HepG2 (cell line): ENCODE data around the gene CNKSR3. TPM values are rescaled to one million over a fixed set of nuclear protein-coding genes. Genes with fewer than 3 reads are reported as not detected.

Source experiments
- CREM ChIP-seq, 2 experiments: sonication (generic) in 1 of 2; formaldehyde crosslinking in 1 of 2; IDR thresholded peaks; 2 replicates each; pipeline versions ENCODE4 v1.4.0 to v1.6.1; 2016 to 2020; ENCODE audit warnings: antibody characterized with exemption in 1 of 2, mild to moderate bottlenecking in 1 of 2, missing genetic modification reagents in 1 of 2
- DNMT3B ChIP-seq: conservative IDR thresholded peaks from 2 replicates; pipeline ENCODE4 v1.6.1; 2016; ENCODE audit warnings: missing biosample characterization, control low read depth
- HDAC1 ChIP-seq: sonication (generic); formaldehyde crosslinking; IDR thresholded peaks from 2 replicates; pipeline ENCODE4 v1.5.1; 2020; ENCODE audit warnings: mild to moderate bottlenecking, missing genetic modification reagents
- HNF1A ChIP-seq, 2 experiments: sonication (generic) in 1 of 2; formaldehyde crosslinking in 1 of 2; IDR thresholded peaks; 2 replicates each; pipeline versions ENCODE4 v1.4.0 to v1.6.1; 2016 to 2020; ENCODE audit warnings: borderline replicate concordance in 1 of 2, low read depth in 1 of 2, mild to moderate bottlenecking in 1 of 2, missing genetic modification reagents in 1 of 2
- HNRNPUL1 ChIP-seq: fragments of 200-400 bp; formaldehyde crosslinking; IDR thresholded peaks from 2 replicates; pipeline ENCODE4 v1.6.1; 2017; ENCODE audit warnings: low read depth, mild to moderate bottlenecking, low read length, moderate library complexity
- KDM3A ChIP-seq: IDR thresholded peaks from 2 replicates; pipeline ENCODE4 v1.6.1; 2018; ENCODE audit warnings: low read depth, missing compliant biosample characterization
- KMT2B ChIP-seq: IDR thresholded peaks from 2 replicates; pipeline ENCODE4 v1.6.1; 2016; ENCODE audit warnings: missing genetic modification reagents, missing compliant biosample characterization
- LBX2 ChIP-seq: sonication (generic); formaldehyde crosslinking; IDR thresholded peaks from 2 replicates; pipeline ENCODE4 v1.5.0; 2020; ENCODE audit warnings: missing genetic modification reagents, mild to moderate bottlenecking, borderline replicate concordance
- PHF21A ChIP-seq: sonication (generic); formaldehyde crosslinking; IDR thresholded peaks from 2 replicates; pipeline ENCODE4 v1.5.0; 2020; ENCODE audit warnings: mild to moderate bottlenecking, missing genetic modification reagents
- POGK ChIP-seq: sonication (generic); formaldehyde crosslinking; conservative IDR thresholded peaks from 2 replicates; pipeline ENCODE4 v1.8.0; 2022; ENCODE audit warnings: mild to moderate bottlenecking, moderate library complexity, missing genetic modification reagents
- POLR2A ChIP-seq, 2 experiments: IDR thresholded peaks; 2 replicates each; pipeline ENCODE4 v1.6.1; 2011; ENCODE audit warnings: low read depth in 2 of 2, low read length in 2 of 2, mild to moderate bottlenecking in 1 of 2, moderate library complexity in 1 of 2; ENCODE audit not compliant: insufficient read depth in 1 of 2
- POLR2AphosphoS5 ChIP-seq: IDR thresholded peaks from 2 replicates; pipeline ENCODE4 v1.6.1; 2012; ENCODE audit warnings: low read depth, low read length
- RORA ChIP-seq: sonication (generic); formaldehyde crosslinking; IDR thresholded peaks from 2 replicates; pipeline ENCODE4 v1.5.0; 2020; ENCODE audit warnings: mild to moderate bottlenecking, missing genetic modification reagents, moderate library complexity
- SOX5 ChIP-seq: IDR thresholded peaks from 2 replicates; pipeline ENCODE4 v1.6.1; 2016; ENCODE audit warnings: borderline replicate concordance
- SRF ChIP-seq: IDR thresholded peaks from 2 replicates; pipeline ENCODE4 v1.6.1; 2011; ENCODE audit warnings: mild to moderate bottlenecking, low read depth, low read length, moderate library complexity
- STAG1 ChIP-seq: sonication (generic); formaldehyde crosslinking; IDR thresholded peaks from 2 replicates; pipeline ENCODE4 v1.4.0; 2020; ENCODE audit warnings: missing genetic modification reagents
- TBX2 ChIP-seq: sonication (generic); formaldehyde crosslinking; IDR thresholded peaks from 2 replicates; pipeline ENCODE4 v1.5.0; 2020; ENCODE audit warnings: missing genetic modification reagents, mild to moderate bottlenecking, borderline replicate concordance
- ZNF256 ChIP-seq: sonication (generic); formaldehyde crosslinking; conservative IDR thresholded peaks from 2 replicates; pipeline ENCODE4 v1.4.0; 2020; ENCODE audit warnings: missing genetic modification reagents
- ZNF264 ChIP-seq: sonication (generic); formaldehyde crosslinking; IDR thresholded peaks from 2 replicates; pipeline ENCODE4 v1.4.0; 2020; ENCODE audit warnings: missing genetic modification reagents
- ZNF30 ChIP-seq: sonication (generic); formaldehyde crosslinking; IDR thresholded peaks from 2 replicates; pipeline ENCODE4 v1.5.0; 2020; ENCODE audit warnings: mild to moderate bottlenecking, missing genetic modification reagents
- polyA plus RNA-seq, 8 experiments: library from polyadenylated mRNA; depleted of rRNA in 3 of 8; stranded (reverse) in 7 of 8; unstranded in 1 of 8; fragments of >200 nt; fragmentation: Illumina TruSeq in 4 of 8; extraction: Trizol in 4 of 8; gene quantifications; 2 replicates each; pipeline versions ENCODE4 v1.2.1 to v1.2.3, GENCODE V29; 2011 to 2016; ENCODE audit warnings: low read depth in 4 of 8, missing spikeins in 1 of 8, mixed read lengths in 1 of 8; ENCODE audit not compliant: insufficient read depth in 1 of 8
- total RNA-seq, 5 experiments: library from RNA; depleted of rRNA; stranded (reverse); fragments of >200 nt; fragmentation: Illumina TruSeq; extraction: Trizol; gene quantifications; 2 replicates each; pipeline ENCODE4 v1.2.3, GENCODE V29; 2016; ENCODE audit warnings: low read depth in 1 of 5
- TF ChIP-seq, protein P1 (sequence below): IDR thresholded peaks from 2 replicates; pipeline ENCODE4 v1.4.0; 2020; ENCODE audit warnings: mild to moderate bottlenecking, missing genetic modification reagents

Gene CNKSR3
- total and polyA plus RNA-seq, 2 of the 13 experiments (the other 11 are each of a cell fraction or from before 2014, with no cell fraction given), result 9.2 to 38.6 TPM

- TF ChIP-seq SOX5 (CRISPR knock-in tag) (peak; percentile 85; the same call in 1 of the 2 replicates), ZNF256 (CRISPR knock-in tag) (no peak), POLR2AphosphoS5 (peak; percentile 28; the same call in 1 of the 2 replicates), DNMT3B (no peak), LBX2 (CRISPR knock-in tag) (no peak), STAG1 (peak; percentile 23; the same call in 1 of the 2 replicates), PHF21A (CRISPR knock-in tag) (0 out of 2 replicates have a peak, but pooled peaks have one; percentile 26), POLR2A (IDR thresholded peaks at IDR 0.05; ENCODE audit: insufficient read depth in 1 of 2, low read depth in 2 of 2, low read length in 2 of 2) (no peak), HNF1A (IDR thresholded peaks at IDR 0.05; ENCODE audit: low read depth) (peak; percentile 94), HNF1A (CRISPR knock-in tag; IDR thresholded peaks at IDR 0.05; ENCODE audit: borderline replicate concordance) (peak; percentile 97), ZNF30 (CRISPR knock-in tag) (no peak), KDM3A (CRISPR knock-in tag) (no peak), KMT2B (CRISPR knock-in tag) (peak; percentile 21; the same call in 1 of the 2 replicates), RORA (CRISPR knock-in tag) (peak; percentile 99), CREM (IDR thresholded peaks at IDR 0.05) (peak; percentile 18; the same call in 1 of the 2 replicates), CREM (CRISPR knock-in tag; IDR thresholded peaks at IDR 0.05) (no peak), POGK (CRISPR knock-in tag) (0 out of 2 replicates have a peak, but pooled peaks have one; percentile 45), HNRNPUL1 (peak; percentile 97), HDAC1 (CRISPR knock-in tag) (peak; percentile 26; the same call in 1 of the 2 replicates), ZNF264 (CRISPR knock-in tag) (peak; percentile 50; the same call in 1 of the 2 replicates), SRF (no peak), TBX2 (CRISPR knock-in tag) (peak; percentile 72; the same call in 1 of the 2 replicates)
- TF ChIP-seq, protein P1, sequence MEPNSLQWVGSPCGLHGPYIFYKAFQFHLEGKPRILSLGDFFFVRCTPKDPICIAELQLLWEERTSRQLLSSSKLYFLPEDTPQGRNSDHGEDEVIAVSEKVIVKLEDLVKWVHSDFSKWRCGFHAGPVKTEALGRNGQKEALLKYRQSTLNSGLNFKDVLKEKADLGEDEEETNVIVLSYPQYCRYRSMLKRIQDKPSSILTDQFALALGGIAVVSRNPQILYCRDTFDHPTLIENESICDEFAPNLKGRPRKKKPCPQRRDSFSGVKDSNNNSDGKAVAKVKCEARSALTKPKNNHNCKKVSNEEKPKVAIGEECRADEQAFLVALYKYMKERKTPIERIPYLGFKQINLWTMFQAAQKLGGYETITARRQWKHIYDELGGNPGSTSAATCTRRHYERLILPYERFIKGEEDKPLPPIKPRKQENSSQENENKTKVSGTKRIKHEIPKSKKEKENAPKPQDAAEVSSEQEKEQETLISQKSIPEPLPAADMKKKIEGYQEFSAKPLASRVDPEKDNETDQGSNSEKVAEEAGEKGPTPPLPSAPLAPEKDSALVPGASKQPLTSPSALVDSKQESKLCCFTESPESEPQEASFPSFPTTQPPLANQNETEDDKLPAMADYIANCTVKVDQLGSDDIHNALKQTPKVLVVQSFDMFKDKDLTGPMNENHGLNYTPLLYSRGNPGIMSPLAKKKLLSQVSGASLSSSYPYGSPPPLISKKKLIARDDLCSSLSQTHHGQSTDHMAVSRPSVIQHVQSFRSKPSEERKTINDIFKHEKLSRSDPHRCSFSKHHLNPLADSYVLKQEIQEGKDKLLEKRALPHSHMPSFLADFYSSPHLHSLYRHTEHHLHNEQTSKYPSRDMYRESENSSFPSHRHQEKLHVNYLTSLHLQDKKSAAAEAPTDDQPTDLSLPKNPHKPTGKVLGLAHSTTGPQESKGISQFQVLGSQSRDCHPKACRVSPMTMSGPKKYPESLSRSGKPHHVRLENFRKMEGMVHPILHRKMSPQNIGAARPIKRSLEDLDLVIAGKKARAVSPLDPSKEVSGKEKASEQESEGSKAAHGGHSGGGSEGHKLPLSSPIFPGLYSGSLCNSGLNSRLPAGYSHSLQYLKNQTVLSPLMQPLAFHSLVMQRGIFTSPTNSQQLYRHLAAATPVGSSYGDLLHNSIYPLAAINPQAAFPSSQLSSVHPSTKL (CRISPR knock-in tag), result peak; percentile 87
Observed at GRCh38 chr6:154430481-154430919, 80.0 kb downstream of the CNKSR3 start (continued).
